ENCODE results near the gene BRD9. TPM values are rescaled to one million over a fixed set of nuclear protein-coding genes. Genes with fewer than 3 reads are reported as not detected.

BRD9 gene
- total and polyA plus RNA-seq, 2 donors (not counting 3 experiments of a cell fraction or from before 2014, with no cell fraction given), result 17.6 to 67.6 TPM

DNA sequence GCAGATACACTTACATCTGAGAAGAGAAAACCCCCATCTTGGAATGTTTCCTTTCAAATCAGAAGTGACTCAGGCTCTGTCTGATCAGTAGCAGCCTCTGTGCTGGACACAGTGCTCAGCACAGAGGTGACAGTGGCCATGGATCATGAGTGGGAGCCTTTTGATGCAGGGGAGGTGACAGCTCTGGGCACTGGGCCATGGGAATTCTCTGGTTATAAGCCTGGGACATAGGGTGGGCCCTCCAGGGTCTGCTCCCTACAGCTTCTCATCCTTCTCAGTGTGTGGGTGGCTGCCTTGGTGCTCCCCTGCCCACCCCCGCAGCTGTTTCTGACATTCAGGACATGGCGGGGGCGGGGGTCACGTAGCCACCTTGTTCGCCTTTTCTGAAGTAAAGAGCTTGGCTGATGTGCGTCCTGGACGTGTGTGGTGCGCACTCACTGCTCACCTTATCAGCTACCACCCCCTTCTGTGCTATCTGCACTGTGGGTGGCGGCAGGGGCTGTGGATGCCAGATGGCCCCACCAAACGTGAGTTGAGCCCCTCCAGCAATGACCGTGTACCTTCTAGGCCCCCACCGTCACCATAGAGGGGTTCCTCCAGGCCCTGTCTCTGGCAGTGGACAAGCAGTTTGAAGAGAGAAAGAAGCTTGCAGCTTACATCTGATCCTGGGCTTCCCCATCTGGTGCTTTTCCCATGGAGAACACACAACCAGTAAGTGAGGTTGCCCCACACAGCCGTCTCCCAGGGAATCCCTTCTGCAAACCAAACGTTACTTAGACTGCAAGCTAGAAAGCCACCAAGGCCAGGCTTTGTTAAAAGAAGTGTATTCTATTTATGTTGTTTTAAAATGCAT, 24.1 kb upstream of the BRD9 start:
- dilution Hi-C loops (cut with MboI; ENCODE audit: extremely low pct_ligation_motif_present, low sequenced_read_pairs), result no loop called here
- Histone ChIP-seq H3K79me2 (ENCODE audit: control insufficient read depth, insufficient read depth, low read length) (no peaks in the 10 kb centered on the region), H3K36me3 (ENCODE audit: control insufficient read depth in 2 of 2, extremely low read depth in 1 of 2, insufficient read depth in 2 of 2, low read length in 2 of 2) (peaks cover 0 to 8% of the 10 kb centered on the region in 2 experiments), H3K4me1 (ENCODE audit: control insufficient read depth, extremely low read depth, insufficient read depth, low read length) (peaks cover 4% of the 10 kb centered on the region), H3K27me3 (ENCODE audit: control insufficient read depth in 2 of 2, insufficient read depth in 2 of 2, low read length in 2 of 2) (no peaks in the 10 kb centered on the region), H3K9me1 (replicated peaks; ENCODE audit: control insufficient read depth, extremely low read depth, insufficient read depth, low read length) (no peaks in the 10 kb centered on the region), H3K4me2 (ENCODE audit: insufficient read depth, low read length) (no peak overlapping the region), H3K4me3 (replicated peaks in 1 of 3; ENCODE audit: insufficient read depth in 1 of 3, low read depth in 1 of 3, low read length in 3 of 3) (no peak overlapping the region), H3K9me3 (replicated peaks; ENCODE audit: control insufficient read depth, insufficient read depth, low read length) (no peaks in the 10 kb centered on the region), H3K9ac (replicated peaks; ENCODE audit: extremely low read depth, insufficient read depth, low read length) (no peak overlapping the region), H4K20me1 (replicated peaks; ENCODE audit: control insufficient read depth, extremely low read depth, insufficient read depth, low read length) (no peaks in the 10 kb centered on the region), H2AFZ (ENCODE audit: low read depth, low read length) (no peak overlapping the region), H3K27ac (ENCODE audit: insufficient read depth, low read depth, low read length) (no peak overlapping the region)
- CTCF ChIA-PET, result interaction anchor here (0.9 to 1.7 kb wide), 2 partner anchors 14 to 25 kb away, joined by 3 to 4 read pairs; partner anchors contain the start of genes BRD9 and TRIP13
- POLR2A ChIA-PET, result no interaction called here
- DNase-seq (ENCODE audit: low read depth, low spot score), result no peak
- FAIRE-seq, result no peak
- intact Hi-C loops (cut with micrococcal nuclease), result no loop called here
- no TSS peak for BruUV-seq (replicated peaks)
- no peak for TF ChIP-seq POLR2AphosphoS5 (IDR thresholded peaks at IDR 0.05; ENCODE audit: insufficient read depth, low read depth, low read length)
- no peak for TF ChIP-seq FOS (IDR thresholded peaks at IDR 0.05; ENCODE audit: borderline replicate concordance, insufficient read depth, low read length)
- no peak for TF ChIP-seq MYC (IDR thresholded peaks at IDR 0.05; ENCODE audit: low read depth, low read length)
- TF ChIP-seq EZH2 (IDR thresholded peaks at IDR 0.05; ENCODE audit: borderline replicate concordance, low read depth, low read length, severe bottlenecking), result no peak
- no peak for TF ChIP-seq CTCF (IDR thresholded peaks at IDR 0.05; ENCODE audit: extremely low read depth in 1 of 2, insufficient read depth in 1 of 2, low read depth in 1 of 2, low read length in 2 of 2)
- no peak for TF ChIP-seq POLR2A (IDR thresholded peaks at IDR 0.05; ENCODE audit: low read depth, low read length)
- TF ChIP-seq, protein P1, sequence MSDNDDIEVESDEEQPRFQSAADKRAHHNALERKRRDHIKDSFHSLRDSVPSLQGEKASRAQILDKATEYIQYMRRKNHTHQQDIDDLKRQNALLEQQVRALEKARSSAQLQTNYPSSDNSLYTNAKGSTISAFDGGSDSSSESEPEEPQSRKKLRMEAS (IDR thresholded peaks at IDR 0.05; ENCODE audit: insufficient read depth, insufficient read length), result no peak
- no peak for TF ChIP-seq JUN (IDR thresholded peaks at IDR 0.05; ENCODE audit: borderline replicate concordance, insufficient read depth, insufficient read length, low read depth)
- TF ChIP-seq GATA2 (IDR thresholded peaks at IDR 0.05; ENCODE audit: insufficient read depth, insufficient read length, low read depth, low read length), result no peak

Data from endothelial cell of umbilical vein (primary cell).